Sigmoid colon (tissue), 7 donors: ENCODE data around the gene PFKP. TPM values are rescaled to one million over a fixed set of nuclear protein-coding genes. Genes with fewer than 3 reads are reported as not detected.

ENCODE experiments used
- DNase-seq: peaks from one replicate; pipeline ENCODE4 v3.0.0-alpha.2; 2019
- H3K27ac ChIP-seq, 4 donors: fragments of 200-600 bp; sonication (generic); one replicate each; pipeline ENCODE4 v1.5.1; 2016 to 2019; ENCODE audit warnings: mild to moderate bottlenecking in 1 of 4
- H3K27me3 ChIP-seq, 3 donors: fragments of 200-600 bp; sonication (generic); one replicate each; pipeline ENCODE4 v1.5.1; 2019; ENCODE audit warnings: mild to moderate bottlenecking in 1 of 3
- H3K36me3 ChIP-seq, 4 donors: fragments of 200-600 bp; sonication (generic); one replicate each; pipeline ENCODE4 v1.5.1; 2016 to 2019
- H3K4me1 ChIP-seq, 4 donors: fragments of 200-600 bp; sonication (generic); one replicate each; pipeline ENCODE4 v1.5.1; 2017 to 2019
- H3K4me3 ChIP-seq, 4 donors: fragments of 200-600 bp; sonication (generic); one replicate each; pipeline ENCODE4 v1.5.1; 2017 to 2019; ENCODE audit warnings: mild to moderate bottlenecking in 2 of 4, moderate library complexity in 1 of 4
- H3K9me3 ChIP-seq, 4 donors: fragments of 200-600 bp in 3 of 4; sonication (generic) in 3 of 4; one replicate each; pipeline versions ENCODE4 v1.5.1 to v1.6.1; 2013 to 2019
- EP300 ChIP-seq, 4 donors: sonication (generic); formaldehyde crosslinking; IDR thresholded peaks; one replicate each; pipeline ENCODE4 v1.6.1; 2017; ENCODE audit warnings: antibody characterized with exemption in 4 of 4
- POLR2A ChIP-seq, 2 donors: fragments of 450-650 bp; IDR thresholded peaks; one replicate each; pipeline ENCODE4 v1.6.1; 2016; ENCODE audit warnings: antibody characterized with exemption in 2 of 2, mild to moderate bottlenecking in 2 of 2, moderate library complexity in 2 of 2
- POLR2AphosphoS5 ChIP-seq, 4 donors: sonication (generic); formaldehyde crosslinking; IDR thresholded peaks; one replicate each; pipeline ENCODE4 v1.6.1; 2017; ENCODE audit warnings: antibody characterized with exemption in 4 of 4
- WGBS, 2 donors: extraction: QIAGEN DNeasy Blood & Tissue Kit; methylation state at CpG; one replicate each; pipeline ENCODE4 v1.1.7; 2013; 5-methylcytosine and 5-hydroxymethylcytosine counted together
- intact Hi-C: fragments of 100-400 bp; cut with DNase I; formaldehyde crosslinking; loops from one replicate; pipeline ENCODE4 v1.15.1; 2023
- polyA plus RNA-seq, 3 donors: library from polyadenylated mRNA; stranded (reverse); fragments of 200-250 nt; gene quantifications; one replicate each; pipeline ENCODE4 v1.2.3, GENCODE V29; 2013
- total RNA-seq, 4 donors: library from RNA; depleted of rRNA; stranded (reverse); fragments of >200 nt; gene quantifications; one replicate each; pipeline ENCODE4 v1.1.0, GENCODE V29; 2016
- TF ChIP-seq, protein P1 (sequence below), 4 experiments: fragments of 450-650 bp in 3 of 4; fragments of 200-600 bp in 1 of 4; IDR thresholded peaks; one replicate each; pipeline ENCODE4 v1.5.1; 2016 to 2019; ENCODE audit warnings: antibody characterized with exemption in 4 of 4, mild to moderate bottlenecking in 3 of 4, moderate library complexity in 2 of 4
- donor health status: healthy with polysubstance abuse.
- donor health status: Bipolar disorder and iron deficiency.
- donor health status: healthy.

The PFKP gene
- total and polyA plus RNA-seq, 7 donors: 26.4 to 105 (median 46.0) TPM

DNA sequence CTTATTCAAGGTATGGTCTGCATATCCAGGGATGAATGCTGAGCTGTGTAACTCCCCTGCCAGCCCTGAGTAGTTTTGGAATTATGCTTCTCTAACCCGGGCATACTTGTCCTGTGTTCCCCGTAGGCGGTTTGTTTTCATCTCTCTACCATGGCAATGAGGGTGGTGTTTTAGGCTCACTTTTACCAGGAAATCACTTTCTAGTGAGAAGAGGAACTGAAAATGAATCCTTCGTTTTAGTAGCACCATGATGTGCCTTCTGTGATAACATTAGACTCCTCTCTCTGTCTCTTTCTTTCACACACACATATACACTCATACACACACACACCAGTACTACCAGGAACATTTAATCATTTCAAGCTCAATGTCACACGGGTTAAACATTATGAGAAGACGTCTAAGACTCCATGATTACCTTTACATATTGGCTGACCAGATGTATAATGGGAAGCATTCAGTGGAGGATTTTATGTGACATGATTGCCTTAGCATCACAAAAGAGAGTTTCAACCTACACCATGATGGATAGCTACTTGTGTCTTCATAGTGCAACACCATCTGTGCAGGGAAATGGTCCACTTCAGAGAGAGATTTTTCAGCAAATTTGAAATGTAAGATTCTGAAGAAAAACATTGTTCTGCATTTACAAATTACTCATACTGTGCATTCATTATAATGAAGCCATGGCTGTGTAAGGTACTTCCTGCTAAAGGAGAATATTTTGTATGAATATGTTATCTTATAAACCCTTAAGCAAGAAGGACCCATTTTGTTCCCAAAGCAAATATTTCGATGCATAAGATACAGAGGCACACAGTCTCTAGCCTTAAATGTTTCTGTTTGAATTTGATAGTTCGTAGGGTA lies 31.0 kb upstream of the PFKP start:
- H3K9me3 ChIP-seq: no peaks in the 10 kb centered on the region
- 61 to 63% methylated on average over 8 of the region's 8 CpGs for WGBS, 2 donors
- no peaks in the 10 kb centered on the region for H3K36me3 ChIP-seq
- no peak overlapping the region for H3K27ac ChIP-seq
- TF ChIP-seq POLR2AphosphoS5 (IDR thresholded peaks at IDR 0.05): no peak
- no peak for TF ChIP-seq POLR2A (IDR thresholded peaks at IDR 0.05)
- TF ChIP-seq EP300 (IDR thresholded peaks at IDR 0.05): no peak
- TF ChIP-seq, protein P1, sequence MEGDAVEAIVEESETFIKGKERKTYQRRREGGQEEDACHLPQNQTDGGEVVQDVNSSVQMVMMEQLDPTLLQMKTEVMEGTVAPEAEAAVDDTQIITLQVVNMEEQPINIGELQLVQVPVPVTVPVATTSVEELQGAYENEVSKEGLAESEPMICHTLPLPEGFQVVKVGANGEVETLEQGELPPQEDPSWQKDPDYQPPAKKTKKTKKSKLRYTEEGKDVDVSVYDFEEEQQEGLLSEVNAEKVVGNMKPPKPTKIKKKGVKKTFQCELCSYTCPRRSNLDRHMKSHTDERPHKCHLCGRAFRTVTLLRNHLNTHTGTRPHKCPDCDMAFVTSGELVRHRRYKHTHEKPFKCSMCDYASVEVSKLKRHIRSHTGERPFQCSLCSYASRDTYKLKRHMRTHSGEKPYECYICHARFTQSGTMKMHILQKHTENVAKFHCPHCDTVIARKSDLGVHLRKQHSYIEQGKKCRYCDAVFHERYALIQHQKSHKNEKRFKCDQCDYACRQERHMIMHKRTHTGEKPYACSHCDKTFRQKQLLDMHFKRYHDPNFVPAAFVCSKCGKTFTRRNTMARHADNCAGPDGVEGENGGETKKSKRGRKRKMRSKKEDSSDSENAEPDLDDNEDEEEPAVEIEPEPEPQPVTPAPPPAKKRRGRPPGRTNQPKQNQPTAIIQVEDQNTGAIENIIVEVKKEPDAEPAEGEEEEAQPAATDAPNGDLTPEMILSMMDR (IDR thresholded peaks at IDR 0.05): no peak
- no peak overlapping the region for H3K4me3 ChIP-seq
- intact Hi-C loops: no loop called here
- no peaks in the 10 kb centered on the region for H3K27me3 ChIP-seq
- no peaks in the 10 kb centered on the region for H3K4me1 ChIP-seq
- no peak for DNase-seq

DNA sequence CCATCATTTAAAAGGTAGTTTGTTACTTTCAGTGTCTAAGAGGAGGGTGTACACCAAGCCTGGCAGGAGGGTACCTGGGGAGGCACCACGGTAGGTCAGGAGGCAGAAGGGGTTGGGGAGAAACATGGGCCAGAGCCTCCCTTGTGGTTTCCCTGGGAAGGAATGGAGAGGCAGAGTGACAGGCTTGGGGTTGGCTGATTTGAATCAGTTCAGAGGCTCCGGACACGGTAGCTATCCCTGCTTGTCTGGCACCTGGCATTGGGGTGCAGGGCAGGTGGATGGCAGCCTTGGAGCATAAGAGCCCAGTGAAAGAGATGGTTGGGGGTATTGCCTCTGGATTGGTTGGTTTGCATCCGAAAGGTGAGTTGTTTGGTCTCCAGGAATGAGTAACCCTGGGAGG lies 30.2 kb upstream of the PFKP start:
- Histone ChIP-seq H3K4me3 (no peak overlapping the region), H3K27ac (no peak overlapping the region), H3K27me3 (no peaks in the 10 kb centered on the region), H3K9me3 (no peaks in the 10 kb centered on the region), H3K4me1 (no peaks in the 10 kb centered on the region), H3K36me3 (no peaks in the 10 kb centered on the region)
- 92 to 95% methylated on average over 4 of the region's 4 CpGs for WGBS, 2 donors
- TF ChIP-seq, protein P1 (IDR thresholded peaks at IDR 0.05): no peak
- no peak for TF ChIP-seq EP300 (IDR thresholded peaks at IDR 0.05)
- no peak for TF ChIP-seq POLR2A (IDR thresholded peaks at IDR 0.05)
- no peak for TF ChIP-seq POLR2AphosphoS5 (IDR thresholded peaks at IDR 0.05)
- no peak for DNase-seq
- intact Hi-C loops: no loop called here

- Histone ChIP-seq H3K9me3 (no peaks in the 10 kb centered on the region), H3K27ac (no peak overlapping the region), H3K27me3 (no peaks in the 10 kb centered on the region), H3K36me3 (no peaks in the 10 kb centered on the region), H3K4me1 (peaks cover 0 to 6% (median 1%) of the 10 kb centered on the region in 4 donors), H3K4me3 (no peak overlapping the region)
- intact Hi-C loops: no loop called here
- WGBS, 2 donors: 74 to 84% methylated on average over 1 of the region's 1 CpG
- no peak for TF ChIP-seq EP300 (IDR thresholded peaks at IDR 0.05)
- TF ChIP-seq, protein P1 (IDR thresholded peaks at IDR 0.05): no peak
- no peak for TF ChIP-seq POLR2AphosphoS5 (IDR thresholded peaks at IDR 0.05)
- no peak for DNase-seq
These were observed 27.3 kb upstream of the PFKP start for GRCh38 chr10:3040069-3040468.

GRCh38 chr10:3042589-3042988 lies 24.8 kb upstream of the PFKP start:
- no peak for DNase-seq
- no peak overlapping the region for H3K4me3 ChIP-seq
- no peak for TF ChIP-seq POLR2AphosphoS5 (IDR thresholded peaks at IDR 0.05)
- TF ChIP-seq, protein P1 (IDR thresholded peaks at IDR 0.05): no peak
- no peak for TF ChIP-seq EP300 (IDR thresholded peaks at IDR 0.05)
- no peak for TF ChIP-seq POLR2A (IDR thresholded peaks at IDR 0.05)
- no peaks in the 10 kb centered on the region for H3K9me3 ChIP-seq
- H3K27ac ChIP-seq: no peak overlapping the region
- peaks cover 0 to 32% (median 27%) of the 10 kb centered on the region in 4 donors for H3K4me1 ChIP-seq
- no peaks in the 10 kb centered on the region for H3K27me3 ChIP-seq
- intact Hi-C loops: loop anchor here (2.0 kb wide), 1 partner anchor 114 kb away; no protein-coding TSS in a partner anchor
- no peaks in the 10 kb centered on the region for H3K36me3 ChIP-seq
- WGBS, 2 donors: 69 to 82% methylated on average over 10 of the region's 10 CpGs
